ENCODE data around the gene PLCG1. TPM values are rescaled to one million over a fixed set of nuclear protein-coding genes. Genes with fewer than 3 reads are reported as not detected.

The PLCG1 gene
- polyA plus RNA-seq, 2 of the 4 experiments (the other 2 are of a cell fraction), result 22.0 to 65.0 TPM

GRCh38 chr20:41191562-41192500 is 54.5 kb downstream of the PLCG1 start (continued):
- TF ChIP-seq HMGXB4 (CRISPR knock-in tag; IDR thresholded peaks at IDR 0.05; ENCODE audit: borderline replicate concordance) (no peak), SMC3 (IDR thresholded peaks at IDR 0.05) (no peak), CTCF (IDR thresholded peaks at IDR 0.05) (no peak), SREBF2 (IDR thresholded peaks at IDR 0.05) (no peak), MAFK (IDR thresholded peaks at IDR 0.05; ENCODE audit: partially characterized antibody) (no peak), ZFP36 (IDR thresholded peaks at IDR 0.05; ENCODE audit: borderline replicate concordance, partially characterized antibody) (no peak), CBX2 (IDR thresholded peaks at IDR 0.05; ENCODE audit: borderline replicate concordance, low read depth) (no peak)

- ChIA-PET POLR2A (no interaction called here), CTCF (interaction anchor here (0.7 kb wide), 1 partner anchor 51 kb away, joined by 3 read pairs; no protein-coding TSS in a partner anchor)
- H3K4me3 ChIP-seq, result no peak overlapping the region
- H3K9me3 ChIP-seq, result peaks cover 9% of the 10 kb centered on the region; the same call in 2 of the 3 replicates
- WGBS (ENCODE audit: missing lambda C conversion rate), result 26% methylated on average over 3 of the region's 3 CpGs
- H3K27ac ChIP-seq, result no peak overlapping the region
- DNase-seq (ENCODE audit: low read depth in 1 of 2, low spot score in 1 of 2) (no peak), FAIRE-seq (no peak), ATAC-seq (no peak)
- TF ChIP-seq POLR2A (IDR thresholded peaks at IDR 0.05; ENCODE audit: low read length) (no peak), REST (IDR thresholded peaks at IDR 0.05) (no peak), EHMT2 (IDR thresholded peaks at IDR 0.05; ENCODE audit: low read depth) (no peak), MAZ (IDR thresholded peaks at IDR 0.05; ENCODE audit: borderline replicate concordance, low read depth, low read length) (no peak)
- no peaks in the 10 kb centered on the region for H3K4me1 ChIP-seq
- H3K4me2 ChIP-seq, result no peak overlapping the region
Observed at GRCh38 chr20:41192575-41192974, 55.2 kb downstream of the PLCG1 start.

GRCh38 chr20:41196653-41197225 is 59.4 kb downstream of the PLCG1 start:
- CTCF ChIA-PET, result interaction anchor here (1.1 to 1.3 kb wide), 2 partner anchors 24 to 143 kb away, joined by 3 to 5 read pairs; partner anchors contain the start of gene LPIN3
- POLR2A ChIA-PET, result no interaction called here
- Histone ChIP-seq H3K4me1 (no peaks in the 10 kb centered on the region), H3K27ac (no peak overlapping the region), H3K9me3 (peaks cover 20% of the 10 kb centered on the region; the same call in 2 of the 3 replicates), H3K4me2 (no peak overlapping the region), H3K4me3 (no peak overlapping the region)
- ATAC-seq, result no peak
- no peak for DNase-seq (ENCODE audit: low read depth in 1 of 2, low spot score in 1 of 2)
- no peak for FAIRE-seq
- no peak for TF ChIP-seq MYC (IDR thresholded peaks at IDR 0.05; ENCODE audit: borderline replicate concordance, low read length)
- TF ChIP-seq EHF (CRISPR knock-in tag; IDR thresholded peaks at IDR 0.05), result no peak
- TF ChIP-seq BHLHE40 (IDR thresholded peaks at IDR 0.05; ENCODE audit: low read depth, low read length), result no peak
- 86% methylated on average over 1 of the region's 1 CpG for WGBS (ENCODE audit: missing lambda C conversion rate)
